DND-41 (cell line): ENCODE results near the gene WAPL.

Source experiments
- ATAC-seq: fragments of 200-7000 bp; cut with Tn5 transposase; 3 replicates; pipeline ENCODE4 v1.9.1; 2021; ENCODE audit warnings: low read depth; ENCODE audit not compliant: insufficient read depth
- DNase-seq: peaks from one replicate; pipeline ENCODE4 v3.0.0-alpha.2; 2020
- H2AFZ ChIP-seq: 2 replicates; pipeline ENCODE4 v1.6.0; 2012; ENCODE audit warnings: low read depth, low read length
- H3K27ac ChIP-seq: 2 replicates; pipeline ENCODE4 v1.5.1; 2012; ENCODE audit warnings: low read length, inconsistent platforms
- H3K27me3 ChIP-seq: fragments of 200-600 bp; sonication (generic); 2 replicates; pipeline ENCODE4 v1.6.0; 2012; ENCODE audit warnings: low read length, mild to moderate bottlenecking, inconsistent platforms; ENCODE audit not compliant: insufficient read depth, poor library complexity
- H3K36me3 ChIP-seq: 2 replicates; pipeline ENCODE4 v1.5.1; 2012; ENCODE audit warnings: low read length, inconsistent platforms; ENCODE audit not compliant: insufficient read depth
- H3K4me1 ChIP-seq: 2 replicates; pipeline ENCODE4 v1.5.1; 2012; ENCODE audit warnings: mild to moderate bottlenecking, low read length; ENCODE audit not compliant: insufficient read depth
- H3K4me2 ChIP-seq: 2 replicates; pipeline ENCODE4 v1.6.0; 2012; ENCODE audit warnings: mild to moderate bottlenecking, moderate library complexity, low read length, inconsistent platforms; ENCODE audit not compliant: insufficient read depth
- H3K4me3 ChIP-seq, 2 experiments: fragments of 200-600 bp in 1 of 2; shearing (Covaris generic) in 1 of 2; 2 replicates each; pipeline ENCODE4 v1.5.1; 2012 to 2016; ENCODE audit warnings: inconsistent platforms in 2 of 2, low read length in 2 of 2, mild to moderate bottlenecking in 2 of 2, low read depth in 1 of 2, moderate library complexity in 1 of 2
- H3K79me2 ChIP-seq: 2 replicates; pipeline ENCODE4 v1.6.0; 2012; ENCODE audit warnings: low read length, inconsistent platforms; ENCODE audit not compliant: insufficient read depth
- H3K9ac ChIP-seq: 2 replicates; pipeline ENCODE4 v1.6.0; 2012; ENCODE audit warnings: low read depth, mild to moderate bottlenecking, inconsistent platforms, low read length, moderate library complexity
- H3K9me3 ChIP-seq: 2 replicates; pipeline ENCODE4 v1.5.1; 2012; ENCODE audit warnings: low read length, moderate library complexity, mild to moderate bottlenecking, inconsistent platforms; ENCODE audit not compliant: insufficient read depth, severe bottlenecking
- H4K20me1 ChIP-seq: 2 replicates; pipeline ENCODE4 v1.6.0; 2012; ENCODE audit warnings: low read length; ENCODE audit not compliant: insufficient read depth
- EZH2 ChIP-seq: IDR thresholded peaks from 3 replicates; pipeline ENCODE4 v1.6.1; 2012; ENCODE audit warnings: borderline replicate concordance, low read depth, mild to moderate bottlenecking, moderate library complexity, low read length, inconsistent platforms; ENCODE audit not compliant: severe bottlenecking
- TF ChIP-seq, protein P1 (sequence below): IDR thresholded peaks from 2 replicates; pipeline ENCODE4 v1.5.1; 2012; ENCODE audit warnings: borderline replicate concordance, low read length, moderate library complexity, mild to moderate bottlenecking; ENCODE audit not compliant: poor library complexity, severe bottlenecking; ENCODE audit errors: extremely low read depth

Gene WAPL

DNA sequence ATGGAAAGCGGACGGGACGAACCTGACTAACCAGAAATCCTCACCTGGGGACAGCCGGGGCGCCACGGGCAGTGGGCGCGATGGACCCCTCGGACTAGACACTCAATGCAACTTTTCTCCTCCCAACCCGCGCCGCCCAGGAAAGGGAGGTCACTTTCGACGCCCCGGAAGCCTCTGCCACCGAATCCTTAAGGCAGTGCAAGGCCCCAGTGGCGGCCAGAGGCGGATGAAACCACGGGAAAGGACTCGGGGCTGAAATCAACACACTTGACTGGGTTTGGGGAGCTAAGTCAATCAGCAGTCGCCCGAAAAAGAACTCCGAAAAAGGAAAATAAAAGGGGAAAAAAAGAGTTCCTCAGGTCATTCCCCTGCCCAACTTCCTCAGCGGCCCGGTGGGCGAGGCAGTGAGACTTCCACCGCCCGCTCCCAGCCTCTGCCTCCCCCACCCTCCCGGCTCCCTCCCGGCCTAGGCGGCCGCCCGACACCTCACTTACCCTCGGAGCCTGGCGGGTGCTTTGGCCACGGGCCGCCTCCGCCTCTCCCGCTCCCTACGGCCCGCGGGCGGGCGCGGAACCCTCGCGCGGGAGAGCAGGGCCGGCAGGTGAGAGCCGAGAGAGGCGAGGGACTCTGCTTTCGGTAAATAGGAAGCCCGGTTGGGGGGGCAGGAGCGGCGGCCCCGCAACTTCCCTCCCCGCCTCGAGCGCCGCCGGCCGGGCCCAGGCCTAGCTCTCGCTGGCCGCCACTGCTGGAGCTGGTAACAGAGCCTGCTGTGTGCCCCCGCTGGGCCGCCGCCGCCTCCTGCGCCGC lies 518 bp downstream of the WAPL start:
- Histone ChIP-seq H3K4me1 (peaks cover 54% of the 10 kb centered on the region), H3K9me3 (no peaks in the 10 kb centered on the region), H3K36me3 (peaks cover 34% of the 10 kb centered on the region), H3K79me2 (peaks cover 81% of the 10 kb centered on the region), H3K4me3 (peak overlapping the region; percentile 67 to 100), H3K9ac (peak overlapping the region; percentile 91), H3K27me3 (no peaks in the 10 kb centered on the region), H4K20me1 (peaks cover 43% of the 10 kb centered on the region), H2AFZ (peak overlapping the region; percentile 84), H3K4me2 (peak overlapping the region; percentile 96), H3K27ac (peak overlapping the region; percentile 78)
- TF ChIP-seq, protein P1, sequence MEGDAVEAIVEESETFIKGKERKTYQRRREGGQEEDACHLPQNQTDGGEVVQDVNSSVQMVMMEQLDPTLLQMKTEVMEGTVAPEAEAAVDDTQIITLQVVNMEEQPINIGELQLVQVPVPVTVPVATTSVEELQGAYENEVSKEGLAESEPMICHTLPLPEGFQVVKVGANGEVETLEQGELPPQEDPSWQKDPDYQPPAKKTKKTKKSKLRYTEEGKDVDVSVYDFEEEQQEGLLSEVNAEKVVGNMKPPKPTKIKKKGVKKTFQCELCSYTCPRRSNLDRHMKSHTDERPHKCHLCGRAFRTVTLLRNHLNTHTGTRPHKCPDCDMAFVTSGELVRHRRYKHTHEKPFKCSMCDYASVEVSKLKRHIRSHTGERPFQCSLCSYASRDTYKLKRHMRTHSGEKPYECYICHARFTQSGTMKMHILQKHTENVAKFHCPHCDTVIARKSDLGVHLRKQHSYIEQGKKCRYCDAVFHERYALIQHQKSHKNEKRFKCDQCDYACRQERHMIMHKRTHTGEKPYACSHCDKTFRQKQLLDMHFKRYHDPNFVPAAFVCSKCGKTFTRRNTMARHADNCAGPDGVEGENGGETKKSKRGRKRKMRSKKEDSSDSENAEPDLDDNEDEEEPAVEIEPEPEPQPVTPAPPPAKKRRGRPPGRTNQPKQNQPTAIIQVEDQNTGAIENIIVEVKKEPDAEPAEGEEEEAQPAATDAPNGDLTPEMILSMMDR = no peak
- no peak for TF ChIP-seq EZH2
- ATAC-seq (peak; percentile 30), DNase-seq (peak; percentile 56)

DNA sequence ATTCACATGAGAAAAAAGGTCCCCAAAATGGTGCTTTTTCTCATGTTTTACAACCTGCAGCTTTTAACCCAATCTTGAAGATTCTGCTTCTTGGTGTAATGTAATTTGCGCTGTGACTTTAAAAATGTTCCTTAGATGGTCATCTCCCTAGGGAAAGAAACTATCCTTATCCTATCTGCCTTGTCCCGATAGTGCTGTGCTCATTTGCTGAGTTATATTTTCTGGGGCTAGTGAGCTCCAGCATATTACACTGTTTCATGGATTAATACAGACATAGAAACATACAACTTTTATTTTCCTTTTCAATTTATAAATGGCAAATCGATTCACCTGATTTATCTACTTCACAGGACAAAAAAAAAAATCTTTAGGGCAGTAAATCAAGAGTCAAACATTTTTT lies 2.8 kb downstream of the WAPL start:
- Histone ChIP-seq H3K79me2 (peaks cover 99% of the 10 kb centered on the region), H3K4me2 (peak overlapping the region; percentile 96), H3K27me3 (no peaks in the 10 kb centered on the region), H2AFZ (no peak overlapping the region), H3K9me3 (no peaks in the 10 kb centered on the region), H4K20me1 (peaks cover 61% of the 10 kb centered on the region), H3K27ac (no peak overlapping the region), H3K4me3 (peak overlapping the region in 1 of 2 experiments; percentile 11; a peak in 1 of 4 replicates), H3K36me3 (peaks cover 55% of the 10 kb centered on the region), H3K4me1 (peaks cover 60% of the 10 kb centered on the region), H3K9ac (peak overlapping the region; percentile 91)
- ATAC-seq (no peak), DNase-seq (no peak)
- TF ChIP-seq, protein P1 = no peak
- TF ChIP-seq EZH2 = no peak

DNA sequence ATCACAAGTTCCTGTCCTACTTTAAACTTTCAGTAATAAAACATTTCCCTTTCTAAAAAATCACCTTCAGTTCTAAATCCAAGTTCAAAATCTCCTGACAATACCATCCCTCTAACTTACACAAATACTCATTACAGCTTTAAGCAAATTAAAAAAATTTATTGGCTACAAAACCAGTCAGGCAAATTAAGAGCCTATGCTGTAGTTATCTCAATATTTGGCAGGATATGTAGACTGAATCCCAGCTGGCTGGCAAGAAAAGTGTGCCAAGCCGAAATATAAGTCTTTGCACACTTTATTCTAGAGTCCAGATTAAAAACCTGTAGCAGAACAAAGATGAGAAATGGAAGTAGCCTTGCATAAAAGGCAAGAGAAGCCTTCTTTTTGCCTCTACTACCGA lies 9.5 kb downstream of the WAPL start:
- peaks cover 99% of the 10 kb centered on the region for H3K79me2 ChIP-seq
- H3K4me1 ChIP-seq = peaks cover 23% of the 10 kb centered on the region
- no peak overlapping the region for H3K4me3 ChIP-seq
- peaks cover 72% of the 10 kb centered on the region for H4K20me1 ChIP-seq
- H3K27ac ChIP-seq = no peak overlapping the region
- no peak for ATAC-seq
- no peak overlapping the region for H2AFZ ChIP-seq
- H3K9me3 ChIP-seq = no peaks in the 10 kb centered on the region
- TF ChIP-seq, protein P1 = no peak
- peaks cover 82% of the 10 kb centered on the region for H3K36me3 ChIP-seq
- no peaks in the 10 kb centered on the region for H3K27me3 ChIP-seq
- H3K9ac ChIP-seq = no peak overlapping the region
- H3K4me2 ChIP-seq = peak overlapping the region; percentile 43; the same call in 1 of the 2 replicates
- no peak for DNase-seq
